Activated naive CD4-positive, alpha-beta T cell treated with anti-CD3 and anti-CD28 coated beads, Interleukin-2, amount 50 U/mL, for 16 hours (primary cell): ENCODE results near the gene DMRTB1.

ENCODE experiments used
- DNase-seq: peaks from one replicate; pipeline ENCODE4 v3.0.0-alpha.2; 2020

The DMRTB1 gene

GRCh38 chr1:53438427-53439336, 20.5 kb upstream of the DMRTB1 start:
- DNase-seq: no peak

GRCh38 chr1:53439337-53440207, 19.6 kb upstream of the DMRTB1 start:
- no peak for DNase-seq

- DNase-seq: no peak
Observed at GRCh38 chr1:53440633-53441032, 18.6 kb upstream of the DMRTB1 start.

GRCh38 chr1:53442299-53442698, 16.9 kb upstream of the DMRTB1 start:
- DNase-seq: no peak

GRCh38 chr1:53446051-53446450, 13.1 kb upstream of the DMRTB1 start:
- DNase-seq: no peak

- DNase-seq: no peak
Observed at GRCh38 chr1:53447413-53447812, 11.8 kb upstream of the DMRTB1 start.

- DNase-seq: no peak
Observed at GRCh38 chr1:53448241-53448841, 10.9 kb upstream of the DMRTB1 start.

- DNase-seq: no peak
Observed at GRCh38 chr1:53449021-53449420, 10.2 kb upstream of the DMRTB1 start.

- no peak for DNase-seq
Observed at GRCh38 chr1:53449693-53450092, 9.5 kb upstream of the DMRTB1 start.

- no peak for DNase-seq
Observed at GRCh38 chr1:53450225-53450624, 9.0 kb upstream of the DMRTB1 start.

GRCh38 chr1:53454019-53454418, 5.2 kb upstream of the DMRTB1 start:
- no peak for DNase-seq

GRCh38 chr1:53455364-53455991, 3.7 kb upstream of the DMRTB1 start:
- no peak for DNase-seq

GRCh38 chr1:53458634-53459033, 565 bp upstream of the DMRTB1 start:
- no peak for DNase-seq

GRCh38 chr1:53460211-53460634, 1.0 kb downstream of the DMRTB1 start:
- no peak for DNase-seq

- no peak for DNase-seq
Observed at GRCh38 chr1:53460666-53461322, 1.6 kb downstream of the DMRTB1 start.

GRCh38 chr1:53461323-53462044, 2.3 kb downstream of the DMRTB1 start:
- DNase-seq: no peak

- no peak for DNase-seq
Observed at GRCh38 chr1:53462193-53462592, 3.0 kb downstream of the DMRTB1 start.

GRCh38 chr1:53462769-53463501, 3.7 kb downstream of the DMRTB1 start:
- no peak for DNase-seq

GRCh38 chr1:53463961-53464899, 5.0 kb downstream of the DMRTB1 start:
- no peak for DNase-seq
